A549 treated with RU486 at 1 μM for 4 hours (cell line): Measurements from ENCODE around the gene DDX51. TPM values are rescaled to one million over a fixed set of nuclear protein-coding genes. Genes with fewer than 3 reads are reported as not detected.

Source experiments
- total RNA-seq: library from RNA; stranded (reverse); fragments of 200-300 nt; extraction: Qiagen RNA extraction; gene quantifications from 5 replicates; pipeline ENCODE4 v1.2.3, GENCODE V29; 2022; ENCODE audit warnings: low read depth

DDX51 gene, protein sequence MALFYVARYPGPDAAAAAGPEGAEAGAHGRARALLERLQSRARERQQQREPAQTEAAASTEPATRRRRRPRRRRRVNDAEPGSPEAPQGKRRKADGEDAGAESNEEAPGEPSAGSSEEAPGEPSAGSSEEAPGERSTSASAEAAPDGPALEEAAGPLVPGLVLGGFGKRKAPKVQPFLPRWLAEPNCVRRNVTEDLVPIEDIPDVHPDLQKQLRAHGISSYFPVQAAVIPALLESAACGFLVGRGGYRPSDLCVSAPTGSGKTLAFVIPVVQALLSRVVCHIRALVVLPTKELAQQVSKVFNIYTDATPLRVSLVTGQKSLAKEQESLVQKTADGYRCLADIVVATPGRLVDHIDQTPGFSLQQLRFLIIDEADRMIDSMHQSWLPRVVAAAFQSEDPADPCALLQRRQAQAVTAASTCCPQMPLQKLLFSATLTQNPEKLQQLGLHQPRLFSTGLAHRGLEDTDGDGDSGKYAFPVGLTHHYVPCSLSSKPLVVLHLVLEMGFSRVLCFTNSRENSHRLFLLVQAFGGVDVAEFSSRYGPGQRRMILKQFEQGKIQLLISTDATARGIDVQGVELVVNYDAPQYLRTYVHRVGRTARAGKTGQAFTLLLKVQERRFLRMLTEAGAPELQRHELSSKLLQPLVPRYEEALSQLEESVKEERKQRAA
- total RNA-seq: 20.9 to 28.9 TPM (median 28.3 TPM) in 5 replicates

DNA sequence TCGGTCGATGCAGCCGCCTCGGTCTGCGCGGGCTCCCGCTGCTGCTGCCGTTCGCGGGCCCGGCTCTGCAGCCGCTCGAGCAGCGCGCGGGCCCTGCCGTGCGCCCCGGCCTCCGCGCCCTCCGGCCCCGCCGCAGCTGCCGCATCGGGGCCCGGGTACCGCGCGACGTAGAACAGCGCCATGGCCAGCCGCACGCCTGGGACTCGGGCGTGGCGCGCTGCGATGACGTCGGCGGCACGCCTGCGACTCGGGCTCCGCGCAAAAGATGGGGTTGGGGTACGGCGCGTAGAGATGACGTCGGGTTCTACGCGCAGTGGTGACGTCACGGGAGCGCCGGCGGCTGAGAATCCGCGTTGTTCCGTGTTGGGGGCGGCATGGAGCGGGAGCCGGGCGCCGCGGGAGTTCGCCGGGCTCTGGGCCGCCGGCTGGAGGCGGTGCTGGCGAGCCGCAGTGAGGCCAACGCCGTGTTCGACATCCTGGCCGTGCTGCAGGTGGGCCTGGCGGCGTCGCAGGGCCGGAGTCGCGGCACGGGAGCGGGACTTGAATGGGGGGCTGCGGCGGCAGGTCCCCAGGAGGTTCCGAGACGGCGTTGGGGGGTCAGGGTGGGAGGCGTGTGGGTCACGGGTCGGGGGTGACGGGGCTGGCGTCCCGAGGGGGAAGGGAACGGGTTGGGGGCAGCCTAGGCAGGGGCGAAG, at the start of gene DDX51, which contains the start of gene NOC4L:
Gene DDX51, minus strand, starts transcription at position 205 of the 695 bp plus-strand sequence. Its CDS starts 23 bp downstream, at position 182.
Gene NOC4L, plus strand, starts transcription at position 343 of the 695 bp plus-strand sequence. Its CDS starts 32 bp downstream, at position 375.

Other genes with a start within 250 kb of the DDX51 start
- 22.6 to 41.2 TPM (median 34.1 TPM) in 5 replicates for gene ULK1, start 249.7 kb downstream of the DDX51 start, total RNA-seq
- 53.9 to 85.2 TPM (median 84.1 TPM) in 5 replicates for gene PUS1, start 215.0 kb downstream of the DDX51 start, total RNA-seq
- 22.4 to 26.3 TPM (median 24.8 TPM) in 5 replicates for gene EP400, start 194.4 kb downstream of the DDX51 start, total RNA-seq
- 36.9 to 66.0 TPM (median 60.9 TPM) in 5 replicates for gene NOC4L, start 138 bp upstream of the DDX51 start, total RNA-seq
- gene GALNT9, start 185.3 kb upstream of the DDX51 start, total RNA-seq: 3.2 to 7.4 TPM (median 6.5 TPM) in 5 replicates